OCI-LY1 (cell line): ENCODE results near the gene RPS8.
A peak's percentile ranks its signal among the peaks of the same experiment; 100 is the strongest.
"Not testable (repeated sequence)": the region's sequence is repeated elsewhere in the genome, so short reads cannot be mapped to it uniquely, and the experiment has no call there.

Source experiments
- H2AFZ ChIP-seq: fragments of 200-600 bp; sonication (generic), shearing (Covaris generic); 2 replicates; pipeline ENCODE4 v1.6.0; 2014; ENCODE audit warnings: antibody characterized with exemption, mild to moderate bottlenecking, low read length
- H3F3A ChIP-seq: fragments of 200-600 bp; sonication (generic), shearing (Covaris generic); 2 replicates; pipeline ENCODE4 v1.6.0; 2014; ENCODE audit warnings: mild to moderate bottlenecking, antibody characterized with exemption, low read length, moderate library complexity; ENCODE audit not compliant: insufficient read depth
- H3K27ac ChIP-seq: fragments of 200-600 bp; sonication (generic); 2 replicates; pipeline ENCODE4 v1.5.1; 2014; ENCODE audit warnings: low read length, mixed run types, mild to moderate bottlenecking, low read depth; ENCODE audit not compliant: poor library complexity, severe bottlenecking
- H3K27me3 ChIP-seq: fragments of 200-600 bp; sonication (generic); 2 replicates; pipeline ENCODE4 v1.6.0; 2014; ENCODE audit warnings: antibody characterized with exemption, mild to moderate bottlenecking, low read length, moderate library complexity; ENCODE audit not compliant: insufficient read depth
- H3K36me3 ChIP-seq: fragments of 200-600 bp; sonication (generic); 2 replicates; pipeline ENCODE4 v1.6.1; 2014; ENCODE audit warnings: mild to moderate bottlenecking, antibody characterized with exemption, low read length, moderate library complexity, mixed read lengths; ENCODE audit not compliant: insufficient read depth
- H3K4me1 ChIP-seq: fragments of 200-600 bp; sonication (generic); 2 replicates; pipeline ENCODE4 v1.5.1; 2014; ENCODE audit warnings: mild to moderate bottlenecking, low read length, moderate library complexity; ENCODE audit not compliant: insufficient read depth, severe bottlenecking
- H3K4me2 ChIP-seq: fragments of 200-600 bp; sonication (generic), shearing (Covaris generic); 2 replicates; pipeline ENCODE4 v1.6.1; 2014; ENCODE audit warnings: low read length
- H3K4me3 ChIP-seq: fragments of 200-600 bp; sonication (generic); 2 replicates; pipeline ENCODE4 v1.5.1; 2014; ENCODE audit warnings: low read length, low read depth, mild to moderate bottlenecking, mixed read lengths; ENCODE audit not compliant: poor library complexity, severe bottlenecking
- H3K79me2 ChIP-seq: fragments of 200-600 bp; shearing (Covaris generic); 2 replicates; pipeline ENCODE4 v1.6.1; 2016; ENCODE audit warnings: mixed run types, low read length, mixed read lengths; ENCODE audit not compliant: insufficient read depth
- H3K9ac ChIP-seq: fragments of 200-600 bp; sonication (generic), shearing (Covaris generic); 2 replicates; pipeline ENCODE4 v1.6.1; 2014; ENCODE audit warnings: mild to moderate bottlenecking, low read length, mixed read lengths
- H3K9me2 ChIP-seq: fragments of 200-600 bp; sonication (generic), shearing (Covaris generic); 2 replicates; pipeline ENCODE4 v1.6.1; 2014; ENCODE audit warnings: low read depth, mild to moderate bottlenecking, low read length, mixed read lengths
- H3K9me3 ChIP-seq: fragments of 200-600 bp; shearing (Covaris generic); 2 replicates; pipeline ENCODE4 v1.6.1; 2014; ENCODE audit warnings: low read length, mixed read lengths
- H4K20me1 ChIP-seq: fragments of 200-600 bp; sonication (generic), shearing (Covaris generic); 2 replicates; pipeline ENCODE4 v1.6.0; 2016; ENCODE audit warnings: mild to moderate bottlenecking, low read length; ENCODE audit not compliant: insufficient read depth
- EZH2 ChIP-seq: fragments of 200-600 bp; sonication (generic), shearing (Covaris generic); IDR thresholded peaks from 2 replicates; pipeline ENCODE4 v1.8.0; 2017; ENCODE audit warnings: borderline replicate concordance, mixed run types, mild to moderate bottlenecking, antibody characterized with exemption, low read length, moderate library complexity, mixed read lengths
- TF ChIP-seq, protein P1 (sequence below): fragments of 200-600 bp; sonication (generic), shearing (Covaris generic); IDR thresholded peaks from 2 replicates; pipeline ENCODE4 v1.5.1; 2017; ENCODE audit warnings: mild to moderate bottlenecking, antibody characterized with exemption, low read length, moderate library complexity, mixed read lengths

Gene RPS8

GRCh38 chr1:44757420-44757819, 17.9 kb upstream of the RPS8 start:
- Histone ChIP-seq H3K27me3 (no peaks in the 10 kb centered on the region), H2AFZ (no peak overlapping the region), H3K27ac (peak overlapping the region; percentile 84), H3K4me3 (no peak overlapping the region), H3F3A (no peaks in the 10 kb centered on the region), H3K36me3 (peaks cover 93% of the 10 kb centered on the region), H3K9ac (peak overlapping the region; percentile 25; the same call in 1 of the 2 replicates), H3K4me2 (peak overlapping the region; percentile 40; the same call in 1 of the 2 replicates), H3K4me1 (peaks cover 18% of the 10 kb centered on the region), H3K79me2 (no peaks in the 10 kb centered on the region), H3K9me2 (no peaks in the 10 kb centered on the region), H4K20me1 (no peaks in the 10 kb centered on the region), H3K9me3 (no peaks in the 10 kb centered on the region)
- TF ChIP-seq, protein P1, sequence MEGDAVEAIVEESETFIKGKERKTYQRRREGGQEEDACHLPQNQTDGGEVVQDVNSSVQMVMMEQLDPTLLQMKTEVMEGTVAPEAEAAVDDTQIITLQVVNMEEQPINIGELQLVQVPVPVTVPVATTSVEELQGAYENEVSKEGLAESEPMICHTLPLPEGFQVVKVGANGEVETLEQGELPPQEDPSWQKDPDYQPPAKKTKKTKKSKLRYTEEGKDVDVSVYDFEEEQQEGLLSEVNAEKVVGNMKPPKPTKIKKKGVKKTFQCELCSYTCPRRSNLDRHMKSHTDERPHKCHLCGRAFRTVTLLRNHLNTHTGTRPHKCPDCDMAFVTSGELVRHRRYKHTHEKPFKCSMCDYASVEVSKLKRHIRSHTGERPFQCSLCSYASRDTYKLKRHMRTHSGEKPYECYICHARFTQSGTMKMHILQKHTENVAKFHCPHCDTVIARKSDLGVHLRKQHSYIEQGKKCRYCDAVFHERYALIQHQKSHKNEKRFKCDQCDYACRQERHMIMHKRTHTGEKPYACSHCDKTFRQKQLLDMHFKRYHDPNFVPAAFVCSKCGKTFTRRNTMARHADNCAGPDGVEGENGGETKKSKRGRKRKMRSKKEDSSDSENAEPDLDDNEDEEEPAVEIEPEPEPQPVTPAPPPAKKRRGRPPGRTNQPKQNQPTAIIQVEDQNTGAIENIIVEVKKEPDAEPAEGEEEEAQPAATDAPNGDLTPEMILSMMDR: no peak
- no peak for TF ChIP-seq EZH2

- Histone ChIP-seq H3K4me3 (no peak overlapping the region), H3K9me2 (no peaks in the 10 kb centered on the region), H3K4me1 (peaks cover 18% of the 10 kb centered on the region), H3K9me3 (no peaks in the 10 kb centered on the region), H2AFZ (no peak overlapping the region), H3K36me3 (peaks cover 94% of the 10 kb centered on the region), H3K9ac (no peak overlapping the region), H3F3A (no peaks in the 10 kb centered on the region), H3K79me2 (no peaks in the 10 kb centered on the region), H3K4me2 (no peak overlapping the region), H4K20me1 (no peaks in the 10 kb centered on the region), H3K27me3 (no peaks in the 10 kb centered on the region), H3K27ac (no peak overlapping the region)
- no peak for TF ChIP-seq EZH2
- TF ChIP-seq, protein P1: no peak
Observed at GRCh38 chr1:44759077-44759476, 16.3 kb upstream of the RPS8 start.

DNA sequence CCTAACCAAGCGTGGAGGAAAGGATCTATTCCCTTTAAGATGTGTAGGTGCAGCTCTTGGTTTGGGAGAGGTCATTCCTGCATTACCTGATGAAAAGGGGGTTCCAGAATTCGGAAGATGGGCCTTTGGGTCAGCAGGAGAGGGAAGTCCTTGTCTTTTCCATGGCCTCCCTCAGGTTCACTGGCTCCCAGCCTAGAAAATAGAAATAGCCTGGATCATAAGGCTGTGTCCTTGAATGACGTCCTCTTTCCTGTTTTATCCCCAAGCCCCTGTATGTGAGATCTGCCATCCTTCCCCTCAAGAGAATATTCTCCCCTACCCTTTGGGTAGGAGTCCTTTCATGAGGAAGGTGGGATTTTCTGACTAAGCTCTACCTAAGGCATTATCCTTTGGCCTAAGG, 14.5 kb upstream of the RPS8 start:
- TF ChIP-seq, protein P1: no peak
- TF ChIP-seq EZH2: no peak
- Histone ChIP-seq H3K4me2 (no peak overlapping the region), H3K36me3 (peaks cover 94% of the 10 kb centered on the region)

DNA sequence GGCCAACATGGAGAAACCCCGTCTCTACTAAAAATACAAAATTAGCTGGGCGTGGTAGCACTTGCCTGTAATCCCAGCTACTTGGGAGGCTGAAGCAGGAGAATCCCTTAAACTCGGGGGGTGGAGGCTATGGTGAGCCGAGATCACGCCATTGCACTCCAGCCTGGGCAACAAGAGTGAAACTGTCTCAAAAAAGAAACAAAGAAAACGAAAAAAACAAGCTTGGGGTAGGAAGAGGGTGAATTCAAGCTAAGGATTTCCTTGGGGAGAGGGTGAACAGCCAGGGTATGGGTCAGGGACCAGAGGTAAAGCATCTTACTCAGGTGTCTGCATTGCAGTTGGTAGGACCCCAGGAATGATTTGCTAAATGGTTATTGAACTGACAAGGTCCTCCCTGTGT, 8.9 kb upstream of the RPS8 start:
- H3K9me3 ChIP-seq, H3K4me3 ChIP-seq, H3K4me2 ChIP-seq, H3K9ac ChIP-seq, H3K27ac ChIP-seq, H2AFZ ChIP-seq, H3K27me3 ChIP-seq, H3K79me2 ChIP-seq, H3K4me1 ChIP-seq, H4K20me1 ChIP-seq, H3K9me2 ChIP-seq, H3F3A ChIP-seq: not testable (repeated sequence)
- peaks cover 73% of the 10 kb centered on the region for H3K36me3 ChIP-seq

More for the DNA sequence above, 14.5 kb upstream of the RPS8 start:
- Histone ChIP-seq H2AFZ (no peak overlapping the region), H3K27me3 (no peaks in the 10 kb centered on the region), H3F3A (no peaks in the 10 kb centered on the region), H3K79me2 (no peaks in the 10 kb centered on the region), H3K9ac (no peak overlapping the region), H3K27ac (no peak overlapping the region), H3K4me3 (no peak overlapping the region), H3K9me2 (no peaks in the 10 kb centered on the region), H3K9me3 (no peaks in the 10 kb centered on the region), H4K20me1 (no peaks in the 10 kb centered on the region), H3K4me1 (peaks cover 16% of the 10 kb centered on the region)
